Caco-2 (cell line): Measurements from ENCODE around the gene RELCH. TPM values are rescaled to one million over a fixed set of nuclear protein-coding genes. Genes with fewer than 3 reads are reported as not detected.

Source experiments
- BruUV-seq: library from RNA; stranded (reverse); fragments of 400-500 nt; replicated peaks from 2 replicates; lab custom pipeline; 2021; lab: Mats Ljungman, UMichigan
- CTCF ChIA-PET: fragments of 300-600 bp; sonication (Branson Sonifier 250); formaldehyde crosslinking; loops from one replicate; lab custom pipeline; 2022; ENCODE audit warnings: antibody characterized with exemption; lab: Charles Lee
- POLR2A ChIA-PET: fragments of 300-600 bp; sonication (Branson Sonifier 250); formaldehyde crosslinking; loops from one replicate; lab custom pipeline; 2022; ENCODE audit warnings: antibody characterized with exemption; lab: Charles Lee
- DNase-seq, 2 experiments: peaks; one replicate each; pipeline versions ENCODE4 v3.0.0 to v3.0.0-alpha.2; 2020 to 2022
- H3K27me3 ChIP-seq: replicated peaks from 2 replicates; pipeline ENCODE4 v1.6.0; 2011; ENCODE audit warnings: low read length; ENCODE audit not compliant: control insufficient read depth, insufficient read depth
- H3K36me3 ChIP-seq: 2 replicates; pipeline ENCODE4 v1.5.1; 2011; ENCODE audit warnings: low read length; ENCODE audit not compliant: control insufficient read depth, insufficient read depth
- H3K4me1 ChIP-seq: fragments of 250-450 bp; sonication (Bioruptor Pico); 2 replicates; pipeline ENCODE4 v1.5.1; 2020; ENCODE audit warnings: mild to moderate bottlenecking
- H3K4me3 ChIP-seq: 2 replicates; pipeline ENCODE4 v1.5.1; 2011; ENCODE audit warnings: low read depth, mild to moderate bottlenecking, control low read depth, low read length
- H3K9me3 ChIP-seq: fragments of 250-450 bp; sonication (Bioruptor Pico); 2 replicates; pipeline ENCODE4 v1.5.1; 2020; ENCODE audit warnings: mild to moderate bottlenecking, moderate library complexity
- H3K27ac Mint-ChIP-seq: one replicate; pipeline ENCODE4 v1.8.0; 2022; ENCODE audit warnings: mixed read lengths; ENCODE audit not compliant: unreplicated experiment
- H3K27me3 Mint-ChIP-seq: one replicate; pipeline ENCODE4 v1.8.0; 2022; ENCODE audit warnings: mixed read lengths; ENCODE audit not compliant: insufficient read depth, unreplicated experiment
- H3K36me3 Mint-ChIP-seq: one replicate; pipeline ENCODE4 v1.8.0; 2022; ENCODE audit warnings: mild to moderate bottlenecking, mixed read lengths; ENCODE audit not compliant: insufficient read depth, unreplicated experiment
- H3K4me1 Mint-ChIP-seq: one replicate; pipeline ENCODE4 v1.8.0; 2022; ENCODE audit warnings: low read depth, mixed read lengths; ENCODE audit not compliant: unreplicated experiment
- H3K4me3 Mint-ChIP-seq: one replicate; pipeline ENCODE4 v1.8.0; 2022; ENCODE audit warnings: mild to moderate bottlenecking, moderate library complexity, mixed read lengths; ENCODE audit not compliant: unreplicated experiment
- H3K9me3 Mint-ChIP-seq: one replicate; pipeline ENCODE4 v1.8.0; 2022; ENCODE audit warnings: mixed read lengths; ENCODE audit not compliant: unreplicated experiment
- CTCF ChIP-seq, 2 experiments: fragments of 200-600 bp in 1 of 2; IDR thresholded peaks; 1 replicate in 1 of 2; 2 replicates in 1 of 2; pipeline versions ENCODE4 v1.5.1 to v1.8.0; 2011 to 2022; ENCODE audit warnings: antibody characterized with exemption in 1 of 2, control low read depth in 1 of 2, inconsistent platforms in 1 of 2, low read depth in 1 of 2, low read length in 1 of 2, mild to moderate bottlenecking in 1 of 2, moderate library complexity in 1 of 2; ENCODE audit not compliant: insufficient read depth in 1 of 2, severe bottlenecking in 1 of 2, unreplicated experiment in 1 of 2
- intact Hi-C: fragments of 100-400 bp; cut with micrococcal nuclease; formaldehyde crosslinking; loops from one replicate; pipeline ENCODE4 v1.10.0; 2022; ENCODE audit not compliant: unreplicated experiment
- total RNA-seq: library from RNA; stranded (reverse); gene quantifications from 2 replicates; pipeline ENCODE4 v1.2.3, GENCODE V29; 2022

Gene RELCH
- total RNA-seq, 1 experiment from 2014 or later: 16.8 TPM

- no peak for TF ChIP-seq CTCF (IDR thresholded peaks at IDR 0.05; ENCODE audit: insufficient read depth in 1 of 2, low read depth in 1 of 2, low read length in 1 of 2, severe bottlenecking in 1 of 2, unreplicated experiment in 1 of 2)
- H3K27me3 Mint-ChIP-seq: no peaks in the 10 kb centered on the region
- intact Hi-C loops: no loop called here
- H3K27ac Mint-ChIP-seq: no peak overlapping the region
- H3K36me3 Mint-ChIP-seq: peaks cover 6% of the 10 kb centered on the region
- no peak for DNase-seq
- no peaks in the 10 kb centered on the region for H3K9me3 Mint-ChIP-seq
- H3K36me3 ChIP-seq: no peaks in the 10 kb centered on the region
- H3K27me3 ChIP-seq: no peaks in the 10 kb centered on the region
- no TSS peak for BruUV-seq
- H3K4me3 Mint-ChIP-seq: no peak overlapping the region
- no peaks in the 10 kb centered on the region for H3K9me3 ChIP-seq
- CTCF ChIA-PET: no interaction called here
- H3K4me3 ChIP-seq: no peak overlapping the region
- H3K4me1 Mint-ChIP-seq: no peaks in the 10 kb centered on the region
- H3K4me1 ChIP-seq: no peaks in the 10 kb centered on the region
- POLR2A ChIA-PET: no interaction called here
Measured at GRCh38 chr18:62280786-62281185, 93.7 kb downstream of the RELCH start.

- H3K4me3 ChIP-seq: no peak overlapping the region
- no peak overlapping the region for H3K4me3 Mint-ChIP-seq
- H3K36me3 ChIP-seq: no peaks in the 10 kb centered on the region
- no TSS peak for BruUV-seq
- H3K27me3 ChIP-seq: no peaks in the 10 kb centered on the region
- TF ChIP-seq CTCF (IDR thresholded peaks at IDR 0.05; ENCODE audit: insufficient read depth in 1 of 2, low read depth in 1 of 2, low read length in 1 of 2, severe bottlenecking in 1 of 2, unreplicated experiment in 1 of 2): no peak
- no peaks in the 10 kb centered on the region for H3K9me3 ChIP-seq
- no peak overlapping the region for H3K27ac Mint-ChIP-seq
- H3K4me1 Mint-ChIP-seq: no peaks in the 10 kb centered on the region
- ChIA-PET POLR2A (no interaction called here), CTCF (no interaction called here)
- peaks cover 6% of the 10 kb centered on the region for H3K36me3 Mint-ChIP-seq
- H3K4me1 ChIP-seq: no peaks in the 10 kb centered on the region
- no peaks in the 10 kb centered on the region for H3K27me3 Mint-ChIP-seq
- DNase-seq: no peak
- no peaks in the 10 kb centered on the region for H3K9me3 Mint-ChIP-seq
- intact Hi-C loops: no loop called here
Measured at GRCh38 chr18:62281684-62282083, 94.6 kb downstream of the RELCH start.

- H3K4me1 ChIP-seq: 0 out of 2 replicates have a peak, but pooled peaks cover 1% of the 10 kb centered on the region
- no peak for TF ChIP-seq CTCF (IDR thresholded peaks at IDR 0.05; ENCODE audit: insufficient read depth in 1 of 2, low read depth in 1 of 2, low read length in 1 of 2, severe bottlenecking in 1 of 2, unreplicated experiment in 1 of 2)
- H3K9me3 ChIP-seq: no peaks in the 10 kb centered on the region
- no peak overlapping the region for H3K4me3 ChIP-seq
- BruUV-seq: no TSS peak
- H3K36me3 Mint-ChIP-seq: peaks cover 6% of the 10 kb centered on the region
- H3K27me3 Mint-ChIP-seq: no peaks in the 10 kb centered on the region
- H3K4me1 Mint-ChIP-seq: no peaks in the 10 kb centered on the region
- H3K36me3 ChIP-seq: no peaks in the 10 kb centered on the region
- ChIA-PET POLR2A (no interaction called here), CTCF (no interaction called here)
- intact Hi-C loops: no loop called here
- no peak for DNase-seq
- H3K27ac Mint-ChIP-seq: no peak overlapping the region
- H3K4me3 Mint-ChIP-seq: no peak overlapping the region
- H3K27me3 ChIP-seq: no peaks in the 10 kb centered on the region
- no peaks in the 10 kb centered on the region for H3K9me3 Mint-ChIP-seq
Measured at GRCh38 chr18:62282188-62282629, 95.2 kb downstream of the RELCH start.
